ACC112 (cell line): ENCODE measurements around the gene TMEM219.
"Not testable (repeated sequence)": the region's sequence is repeated elsewhere in the genome, so short reads cannot be mapped to it uniquely, and the experiment has no call there.

Experiments used
- H2AFZ ChIP-seq: fragments of 200-600 bp; sonication (generic); one replicate; pipeline ENCODE4 v1.6.0; 2017; ENCODE audit warnings: antibody characterized with exemption, low read length; ENCODE audit not compliant: unreplicated experiment
- H3K27ac ChIP-seq: fragments of 200-600 bp; sonication (generic); 2 replicates; pipeline ENCODE4 v1.5.1; 2014; ENCODE audit warnings: low read depth, mild to moderate bottlenecking, antibody characterized with exemption, low read length, moderate library complexity
- H3K27me3 ChIP-seq: fragments of 200-600 bp; sonication (generic); 2 replicates; pipeline ENCODE4 v1.6.1; 2014; ENCODE audit warnings: mild to moderate bottlenecking, antibody characterized with exemption, low read length, moderate library complexity, mixed read lengths; ENCODE audit not compliant: insufficient read depth
- H3K36me3 ChIP-seq: fragments of 200-600 bp; sonication (generic); 2 replicates; pipeline ENCODE4 v1.6.1; 2016; ENCODE audit warnings: mild to moderate bottlenecking, antibody characterized with exemption, low read length, moderate library complexity, mixed read lengths; ENCODE audit not compliant: insufficient read depth
- H3K4me1 ChIP-seq: fragments of 200-600 bp; sonication (generic); one replicate; pipeline ENCODE4 v1.6.1; 2016; ENCODE audit warnings: low read length, mixed read lengths; ENCODE audit not compliant: insufficient read depth, unreplicated experiment, control insufficient read depth
- H3K4me3 ChIP-seq: fragments of 200-600 bp; sonication (generic); 2 replicates; pipeline ENCODE4 v1.5.1; 2014; ENCODE audit warnings: mild to moderate bottlenecking, low read depth, low read length
- H3K79me2 ChIP-seq: fragments of 200-600 bp; sonication (generic); one replicate; pipeline ENCODE4 v1.6.0; 2016; ENCODE audit warnings: low read length; ENCODE audit not compliant: control insufficient read depth, unreplicated experiment, insufficient read depth

The TMEM219 gene

GRCh38 chr16:29951625-29952365, 10.1 kb upstream of the TMEM219 start:
- Histone ChIP-seq H3K27me3 (no peaks in the 10 kb centered on the region), H3K4me1 (no peaks in the 10 kb centered on the region), H3K79me2 (no peaks in the 10 kb centered on the region), H2AFZ (no peak overlapping the region), H3K27ac (no peak overlapping the region), H3K36me3 (no peaks in the 10 kb centered on the region), H3K4me3 (no peak overlapping the region)

- Histone ChIP-seq H2AFZ (no peak overlapping the region), H3K79me2 (peaks cover 8% of the 10 kb centered on the region), H3K27me3 (no peaks in the 10 kb centered on the region), H3K27ac (no peak overlapping the region), H3K4me1 (peaks cover 11% of the 10 kb centered on the region), H3K36me3 (no peaks in the 10 kb centered on the region), H3K4me3 (no peak overlapping the region)
Measured at GRCh38 chr16:29958756-29959155, 3.1 kb upstream of the TMEM219 start.

GRCh38 chr16:29959293-29959692, 2.6 kb upstream of the TMEM219 start:
- no peak overlapping the region for H2AFZ ChIP-seq
- H3K79me2 ChIP-seq = peaks cover 8% of the 10 kb centered on the region
- no peaks in the 10 kb centered on the region for H3K27me3 ChIP-seq
- no peak overlapping the region for H3K4me3 ChIP-seq
- no peak overlapping the region for H3K27ac ChIP-seq
- peaks cover 11% of the 10 kb centered on the region for H3K4me1 ChIP-seq
- H3K36me3 ChIP-seq = no peaks in the 10 kb centered on the region

GRCh38 chr16:29959821-29960220, 2.1 kb upstream of the TMEM219 start:
- not testable (repeated sequence) for H3K36me3 ChIP-seq, H3K27ac ChIP-seq, H3K27me3 ChIP-seq, H3K4me3 ChIP-seq, H2AFZ ChIP-seq, H3K79me2 ChIP-seq
- peaks cover 11% of the 10 kb centered on the region for H3K4me1 ChIP-seq

- Histone ChIP-seq H3K27me3 (no peaks in the 10 kb centered on the region), H3K79me2 (peaks cover 8% of the 10 kb centered on the region), H3K4me3 (peak overlapping the region; percentile 84), H3K27ac (0 out of 2 replicates have a peak overlapping the region, but pooled peaks have one; percentile 80), H2AFZ (peak overlapping the region; percentile 64), H3K36me3 (peaks cover 5% of the 10 kb centered on the region), H3K4me1 (peaks cover 11% of the 10 kb centered on the region)
Measured at GRCh38 chr16:29961127-29961478, 776 bp upstream of the TMEM219 start.

GRCh38 chr16:29962344-29962994, 590 bp downstream of the TMEM219 start:
- H3K27ac ChIP-seq = peak overlapping the region; percentile 80
- H2AFZ ChIP-seq = peak overlapping the region; percentile 90
- H3K4me1 ChIP-seq = peaks cover 11% of the 10 kb centered on the region
- no peaks in the 10 kb centered on the region for H3K27me3 ChIP-seq
- peaks cover 8% of the 10 kb centered on the region for H3K79me2 ChIP-seq
- peak overlapping the region; percentile 84 for H3K4me3 ChIP-seq
- peaks cover 5% of the 10 kb centered on the region for H3K36me3 ChIP-seq

GRCh38 chr16:29963021-29963743, 1.3 kb downstream of the TMEM219 start:
- H3K27me3 ChIP-seq = no peaks in the 10 kb centered on the region
- peak overlapping the region; percentile 80 for H3K27ac ChIP-seq
- peaks cover 8% of the 10 kb centered on the region for H3K79me2 ChIP-seq
- peaks cover 5% of the 10 kb centered on the region for H3K36me3 ChIP-seq
- H3K4me3 ChIP-seq = peak overlapping the region; percentile 84
- H2AFZ ChIP-seq = peak overlapping the region; percentile 90
- peaks cover 11% of the 10 kb centered on the region for H3K4me1 ChIP-seq

GRCh38 chr16:29968205-29968604, 6.3 kb downstream of the TMEM219 start:
- Histone ChIP-seq H3K4me1 (peaks cover 2% of the 10 kb centered on the region), H3K4me3 (no peak overlapping the region), H3K27me3 (no peaks in the 10 kb centered on the region), H2AFZ (no peak overlapping the region), H3K27ac (no peak overlapping the region), H3K79me2 (peaks cover 2% of the 10 kb centered on the region), H3K36me3 (peaks cover 13% of the 10 kb centered on the region)

GRCh38 chr16:29971304-29971703, 9.4 kb downstream of the TMEM219 start:
- H3K36me3 ChIP-seq = peaks cover 8% of the 10 kb centered on the region; the same call in 1 of the 2 replicates
- H2AFZ ChIP-seq = no peak overlapping the region
- H3K4me3 ChIP-seq = no peak overlapping the region
- no peaks in the 10 kb centered on the region for H3K27me3 ChIP-seq
- no peak overlapping the region for H3K27ac ChIP-seq
- H3K4me1 ChIP-seq = peaks cover 14% of the 10 kb centered on the region
- peaks cover 26% of the 10 kb centered on the region for H3K79me2 ChIP-seq

- Histone ChIP-seq H3K27ac (no peak overlapping the region), H3K4me1 (peaks cover 23% of the 10 kb centered on the region), H3K36me3 (peaks cover 8% of the 10 kb centered on the region; the same call in 1 of the 2 replicates), H3K27me3 (no peaks in the 10 kb centered on the region), H3K79me2 (peaks cover 38% of the 10 kb centered on the region), H3K4me3 (no peak overlapping the region), H2AFZ (no peak overlapping the region)
Measured at GRCh38 chr16:29972500-29972899, 10.6 kb downstream of the TMEM219 start.
